ENCODE data around the gene PPARG.
A peak's percentile ranks its signal among the peaks of the same experiment; 100 is the strongest.
"Not testable (repeated sequence)": the region's sequence is repeated elsewhere in the genome, so short reads cannot be mapped to it uniquely, and the experiment has no call there.

The PPARG gene

GRCh38 chr3:12279591-12280326, 9.1 kb upstream of the PPARG start:
- DNase-seq, result no peak

DNA sequence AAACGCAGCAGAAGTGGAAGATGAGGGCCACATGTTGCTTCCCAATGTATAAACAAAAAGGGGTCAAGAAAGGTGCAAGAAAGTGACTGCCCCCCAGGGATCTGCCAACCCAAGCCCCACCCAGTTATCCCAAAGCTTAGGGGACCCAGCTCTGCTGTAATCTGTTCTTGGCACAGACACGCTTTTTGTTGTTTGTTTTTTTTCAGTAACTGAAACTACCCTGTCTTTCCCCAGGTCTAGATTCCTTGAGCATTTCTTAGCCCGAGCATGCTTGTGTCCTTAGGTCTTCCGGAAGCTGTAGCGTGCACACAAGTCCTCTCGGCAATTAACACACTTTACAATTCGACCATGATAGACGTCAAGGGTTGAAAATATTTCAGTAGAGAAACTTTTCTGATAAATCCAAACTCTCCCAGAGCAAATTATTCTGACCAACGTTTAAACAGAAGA, 8.5 kb upstream of the PPARG start:
- no peak for DNase-seq

DNA sequence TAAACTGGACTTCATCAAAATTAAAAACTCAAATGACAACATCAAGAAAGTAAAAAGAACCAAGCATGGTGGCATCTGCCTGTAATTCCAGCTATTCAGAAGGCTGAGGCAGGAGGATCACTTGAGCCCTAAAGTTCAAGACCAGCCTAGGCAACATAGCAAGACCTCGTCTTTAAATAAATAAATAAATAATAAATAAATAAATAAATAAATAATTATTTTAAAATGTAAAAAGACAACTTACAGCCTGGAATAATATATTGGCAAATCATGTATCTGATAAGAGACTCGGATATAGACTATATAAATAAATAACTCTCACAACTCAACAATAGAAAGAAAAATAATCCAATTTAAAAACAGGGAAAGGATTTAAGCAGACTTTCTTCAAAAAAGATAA, 4.3 kb upstream of the PPARG start:
- DNase-seq, result no peak

DNA sequence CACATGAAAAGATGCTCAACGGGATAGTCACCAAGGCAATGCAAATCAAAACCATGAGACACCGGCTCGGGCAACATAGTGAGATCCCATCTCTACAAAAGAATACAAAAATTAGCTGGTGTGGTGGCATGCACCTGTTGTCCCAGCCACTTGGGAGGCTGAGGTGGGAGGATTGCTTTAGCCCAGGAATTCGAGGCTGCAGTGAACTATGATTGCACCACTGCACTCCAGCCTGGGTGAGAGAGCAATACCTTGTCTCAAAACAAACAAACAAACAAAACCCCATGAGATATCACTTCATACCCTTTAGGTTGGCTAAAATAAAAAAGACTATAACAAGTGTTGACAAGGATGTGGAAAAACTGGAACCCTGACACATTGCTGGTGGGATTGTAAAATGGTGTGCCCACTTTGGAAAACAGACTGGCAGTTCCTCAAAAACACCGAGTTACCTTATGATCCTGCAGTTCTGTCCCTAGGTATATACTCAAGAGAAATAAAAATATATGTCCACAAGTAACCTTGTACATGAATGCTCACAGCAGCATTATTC, 3.8 kb upstream of the PPARG start:
- no peak for DNase-seq

DNA sequence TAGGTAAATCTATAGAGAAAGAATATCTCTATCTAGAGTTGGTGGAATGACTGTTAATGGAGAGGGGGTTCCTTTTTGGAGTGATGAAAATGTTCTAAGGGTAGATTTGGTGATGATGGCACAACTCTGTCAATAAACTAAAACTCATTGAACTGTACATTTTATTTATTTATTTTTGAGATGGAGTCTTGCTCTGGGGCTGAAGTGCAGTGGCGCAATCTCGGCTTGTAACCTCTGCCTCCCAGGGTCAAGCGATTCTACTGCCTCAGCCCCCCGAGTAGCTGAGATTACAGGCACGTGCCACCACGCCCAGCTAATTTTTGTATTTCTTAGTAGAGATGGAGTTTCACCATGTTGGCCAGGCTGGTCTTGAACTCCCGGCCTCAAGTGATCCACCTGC, 3.1 kb upstream of the PPARG start:
- DNase-seq, result not testable (repeated sequence)

DNA sequence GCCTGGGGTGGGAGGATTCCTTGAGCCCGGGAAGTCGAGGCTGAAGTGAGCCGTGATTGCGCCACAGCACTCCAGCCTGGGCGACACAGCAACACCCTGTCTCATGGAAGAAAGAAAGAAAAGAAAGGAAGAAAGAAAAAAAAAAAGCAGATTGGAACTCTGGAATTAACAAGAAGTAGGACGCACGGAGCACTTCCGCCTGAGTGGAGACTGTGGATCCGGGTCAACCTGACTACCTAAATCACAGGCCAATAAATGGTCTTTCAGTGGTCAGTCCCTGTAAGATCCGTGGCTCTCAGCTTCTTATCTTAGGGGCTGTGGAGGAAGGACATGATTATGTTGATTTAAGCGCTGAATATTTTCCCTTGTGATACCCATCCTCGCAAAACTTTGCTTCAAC, 2.4 kb upstream of the PPARG start:
- DNase-seq, result no peak

- DNase-seq, result no peak
These were observed 1.7 kb upstream of the PPARG start for GRCh38 chr3:12286927-12287726.

GRCh38 chr3:12287727-12288181, 1.1 kb upstream of the PPARG start:
- peak; percentile 55 for DNase-seq

GRCh38 chr3:12289524-12289923, 654 bp downstream of the PPARG start:
- no peak for DNase-seq

GRCh38 chr3:12292770-12293169, 3.9 kb downstream of the PPARG start:
- DNase-seq, result no peak

GRCh38 chr3:12294885-12295580, 6.2 kb downstream of the PPARG start:
- no peak for DNase-seq

GRCh38 chr3:12296511-12296910, 7.6 kb downstream of the PPARG start:
- DNase-seq, result no peak

- no peak for DNase-seq
These were observed 10.2 kb downstream of the PPARG start for GRCh38 chr3:12299026-12299425.

DNA sequence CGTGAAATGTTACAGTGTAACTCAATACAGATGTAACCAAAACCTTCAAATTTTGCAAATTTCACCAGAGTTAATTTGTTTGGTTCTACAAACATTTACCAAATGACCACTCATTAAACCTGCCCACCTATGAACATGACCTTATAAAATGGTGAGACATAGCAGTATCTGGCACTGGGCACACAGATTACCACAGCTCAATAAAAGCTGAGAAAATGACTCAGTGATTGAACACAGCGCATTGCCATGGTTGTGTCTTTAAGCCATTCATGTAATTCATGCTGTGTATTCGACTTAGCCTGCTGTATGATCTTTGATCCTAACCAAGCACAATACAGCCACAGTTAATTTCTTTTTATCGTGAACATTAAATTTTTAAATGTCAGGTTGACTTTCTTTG, 11.3 kb downstream of the PPARG start:
- no peak for DNase-seq

DNA sequence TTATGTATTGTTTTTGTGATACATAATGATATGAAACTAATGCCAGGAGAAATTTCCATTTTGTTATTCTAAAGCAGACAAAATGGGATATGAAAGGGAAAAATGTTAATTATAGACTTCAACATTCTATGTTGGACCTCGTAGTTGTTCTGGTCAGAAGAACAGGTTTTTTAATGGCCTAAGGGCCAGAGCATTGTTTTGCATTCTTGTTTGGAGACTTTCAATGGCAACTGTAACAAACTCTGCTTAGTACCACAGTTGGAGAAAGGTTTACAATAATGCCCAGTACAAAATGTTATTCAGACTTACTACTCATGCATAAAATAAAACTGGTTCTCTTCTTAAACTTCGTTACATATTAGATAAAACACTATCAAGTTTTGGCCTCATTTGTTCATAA, 12.2 kb downstream of the PPARG start:
- no peak for DNase-seq

GRCh38 chr3:12301513-12301912, 12.6 kb downstream of the PPARG start:
- no peak for DNase-seq

DNA sequence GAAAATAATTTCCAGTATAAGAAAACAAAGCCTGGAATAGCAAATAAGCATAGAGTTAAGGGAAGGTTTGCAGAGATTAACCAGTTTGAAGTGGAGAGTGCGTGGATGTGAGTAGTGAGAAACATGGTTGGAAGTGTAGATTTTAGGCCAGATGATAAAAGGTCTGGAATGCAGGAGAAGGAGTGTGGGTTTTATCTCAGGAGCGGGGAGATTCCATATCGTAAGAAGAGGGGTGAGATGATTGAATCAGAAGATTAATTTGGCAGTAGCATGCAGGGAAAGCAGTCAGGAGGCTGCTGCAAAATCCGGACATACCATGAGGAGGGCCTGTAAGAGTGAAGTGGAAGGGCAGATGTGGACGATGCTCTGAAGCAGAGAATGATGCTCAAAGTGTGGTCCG, 13.7 kb downstream of the PPARG start:
- no peak for DNase-seq

DNA sequence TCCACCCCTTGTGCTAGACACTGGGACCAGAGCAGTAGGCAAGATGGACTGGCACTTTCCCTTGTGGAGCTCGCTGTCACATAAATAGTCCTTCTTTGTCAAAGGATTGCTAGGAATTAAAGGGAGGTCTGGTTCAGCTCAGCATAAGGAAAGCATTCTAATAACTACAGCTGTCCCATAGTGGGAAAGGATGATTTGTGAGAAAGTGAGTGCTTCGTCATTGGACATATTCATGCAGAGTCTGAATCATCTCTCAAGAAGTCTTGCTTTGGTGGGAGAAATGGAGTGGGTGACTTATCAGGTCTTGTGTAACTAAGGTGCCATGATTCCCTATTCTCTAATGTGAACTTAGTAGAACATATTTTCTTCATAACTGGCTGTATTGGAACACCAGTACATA, 14.7 kb downstream of the PPARG start:
- no peak for DNase-seq

DNA sequence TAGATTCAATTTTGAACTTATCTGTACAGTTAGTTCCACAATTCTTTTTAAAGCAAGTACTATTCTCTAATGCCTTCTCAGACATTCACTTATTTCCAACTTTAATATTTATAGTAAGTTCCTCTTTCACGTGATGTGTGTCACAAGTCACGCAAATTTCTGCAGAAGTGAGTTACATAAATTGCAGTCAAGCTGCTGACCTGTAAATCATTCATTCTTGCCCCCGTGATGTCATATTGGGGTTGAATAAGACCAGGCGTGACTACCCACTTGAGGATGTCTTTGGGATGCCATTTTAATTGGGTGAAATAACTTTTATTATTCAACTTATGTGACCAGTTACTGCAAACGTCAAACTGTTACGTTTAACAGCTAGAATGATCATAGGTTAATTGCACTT, 15.1 kb downstream of the PPARG start:
- no peak for DNase-seq

DNA sequence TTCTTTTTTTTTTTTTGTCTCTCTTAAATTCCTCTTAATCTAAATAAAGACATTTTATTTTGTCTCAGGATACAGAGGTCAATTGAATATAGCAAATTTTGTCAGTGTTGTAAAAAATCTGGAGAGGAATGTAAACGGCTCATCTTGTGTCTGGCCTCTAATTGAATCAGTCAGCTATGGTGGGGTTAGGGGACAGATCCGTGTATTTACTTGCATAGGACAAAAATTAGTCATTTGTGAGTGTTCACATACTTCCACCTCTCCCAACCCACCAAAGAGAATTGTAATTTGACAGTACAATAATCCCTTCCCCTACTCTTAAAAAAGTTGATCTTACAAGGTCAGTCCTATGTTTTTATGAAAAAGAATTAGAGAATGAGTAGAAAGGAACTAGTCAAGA, 18.3 kb downstream of the PPARG start:
- DNase-seq, result no peak

- DNase-seq, result no peak
These were observed 19.6 kb downstream of the PPARG start for GRCh38 chr3:12308517-12308916.

DNA sequence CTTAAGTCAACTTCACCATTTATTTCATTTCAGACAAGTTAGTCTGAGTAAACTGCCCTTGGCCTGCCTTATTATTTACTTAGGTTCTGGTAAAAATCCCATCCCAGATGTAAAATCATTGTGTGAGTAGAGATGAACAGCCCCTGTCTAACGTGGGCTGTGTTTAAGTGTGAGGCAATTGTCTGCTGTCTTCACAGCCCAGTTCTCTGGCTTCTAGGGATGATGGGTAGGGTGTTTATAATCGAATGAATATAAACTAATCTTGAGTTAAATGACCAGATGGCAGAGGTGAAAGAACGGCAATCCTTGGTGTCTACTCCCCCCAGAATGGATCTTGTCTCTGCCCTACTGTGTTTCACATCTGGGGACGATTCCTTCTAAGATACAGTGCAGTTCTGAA, 20.8 kb downstream of the PPARG start:
- no peak for DNase-seq

DNA sequence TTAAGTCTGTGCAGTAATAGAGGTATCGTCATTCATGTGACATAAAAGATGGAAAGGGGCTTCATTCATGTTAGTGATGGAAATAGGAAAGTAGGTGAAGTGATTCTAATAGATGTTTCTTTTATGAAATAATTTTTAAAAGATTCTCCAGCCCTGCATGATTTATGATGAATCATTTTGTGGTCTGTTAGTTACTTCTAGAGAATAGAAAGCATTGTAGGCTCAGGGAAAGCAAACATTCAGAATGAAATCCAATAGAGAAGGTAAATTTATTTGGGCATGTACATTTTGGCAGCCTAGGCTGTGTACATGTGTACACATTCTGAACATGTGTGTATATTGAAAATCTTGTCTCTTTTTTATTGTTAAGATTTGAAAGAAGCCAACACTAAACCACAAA, 23.1 kb downstream of the PPARG start:
- no peak for DNase-seq
